Transverse colon (tissue), 4 donors: ENCODE results near the gene SLK. TPM values are rescaled to one million over a fixed set of nuclear protein-coding genes. Genes with fewer than 3 reads are reported as not detected.

ENCODE experiments used
- DNase-seq: peaks from one replicate; pipeline ENCODE4 v3.0.0-alpha.2; 2019
- H3K27ac ChIP-seq, 4 donors: fragments of 200-600 bp; sonication (generic); 2 replicates each; pipeline ENCODE4 v1.5.1; 2016 to 2018; ENCODE audit warnings: inconsistent platforms in 4 of 4
- H3K27me3 ChIP-seq: fragments of 200-600 bp; sonication (generic); 2 replicates; pipeline ENCODE4 v1.5.1; 2017; ENCODE audit warnings: inconsistent platforms
- H3K36me3 ChIP-seq, 4 donors: fragments of 200-600 bp; sonication (generic); 2 replicates each; pipeline ENCODE4 v1.5.1; 2017 to 2019; ENCODE audit warnings: inconsistent platforms in 4 of 4
- H3K4me1 ChIP-seq, 4 donors: fragments of 200-600 bp; sonication (generic); 2 replicates each; pipeline ENCODE4 v1.5.1; 2017 to 2020; ENCODE audit warnings: inconsistent platforms in 4 of 4
- H3K4me3 ChIP-seq, 4 donors: fragments of 200-600 bp; sonication (generic); 1 replicate in 1 of 4; 2 replicates in 3 of 4; pipeline versions ENCODE4 v1.5.1 to v1.6.1; 2017 to 2019; ENCODE audit warnings: inconsistent platforms in 4 of 4
- H3K9me3 ChIP-seq, 2 donors: fragments of 200-600 bp; sonication (generic); 2 replicates each; pipeline ENCODE4 v1.5.1; 2017 to 2019; ENCODE audit warnings: inconsistent platforms in 2 of 2
- CTCF ChIP-seq, 5 experiments: fragments of 200-600 bp in 3 of 5; fragments of 450-650 bp in 2 of 5; sonication (generic) in 3 of 5; IDR thresholded peaks; 1 replicate in 2 of 5; 2 replicates in 3 of 5; pipeline ENCODE4 v1.5.1; 2016 to 2017; ENCODE audit warnings: antibody characterized with exemption in 5 of 5, inconsistent platforms in 3 of 5, mild to moderate bottlenecking in 2 of 5, moderate library complexity in 1 of 5
- EP300 ChIP-seq: sonication (generic); formaldehyde crosslinking; IDR thresholded peaks from one replicate; pipeline ENCODE4 v1.6.1; 2017; ENCODE audit warnings: antibody characterized with exemption, low read depth
- POLR2A ChIP-seq: fragments of 450-650 bp; IDR thresholded peaks from one replicate; pipeline ENCODE4 v1.6.1; 2016; ENCODE audit warnings: antibody characterized with exemption, mild to moderate bottlenecking, moderate library complexity
- POLR2AphosphoS5 ChIP-seq, 3 donors: sonication (generic); formaldehyde crosslinking; IDR thresholded peaks; one replicate each; pipeline ENCODE4 v1.6.1; 2016; ENCODE audit warnings: antibody characterized with exemption in 3 of 3
- WGBS, 2 donors: methylation state at CpG; one replicate each; pipeline ENCODE4 v1.1.5; 2018; ENCODE audit warnings: low coverage in 1 of 2; 5-methylcytosine and 5-hydroxymethylcytosine counted together
- in situ Hi-C, 4 donors: fragments of 200-750 bp; cut with MboI; loops; one replicate each; pipeline versions ENCODE4 v1.15.0 to v1.15.1; 2017; ENCODE audit warnings: low sequenced_read_pairs in 3 of 4, low pct_ligation_motif_present in 1 of 4, low pct_unique_long_range_greater_than_20kb in 1 of 4
- intact Hi-C: fragments of 100-400 bp; cut with DNase I; formaldehyde crosslinking; loops from one replicate; pipeline ENCODE4 v1.15.1; 2023; ENCODE audit warnings: low total_unique reads
- total RNA-seq, 4 donors: library from RNA; depleted of rRNA; stranded (reverse); fragments of >200 nt; gene quantifications; one replicate each; pipeline ENCODE4 v1.1.0, GENCODE V29; 2016

The SLK gene
- total RNA-seq, 4 donors from 2014 or later = 33.2 to 76.4 (median 55.7) TPM

- no peak for TF ChIP-seq POLR2A
- TF ChIP-seq POLR2AphosphoS5 (IDR thresholded peaks at IDR 0.05) = no peak
- TF ChIP-seq EP300 = no peak
- no peak for TF ChIP-seq CTCF (IDR thresholded peaks at IDR 0.05)
- intact Hi-C loops = no loop called here
- Histone ChIP-seq H3K27ac (no peak overlapping the region), H3K4me1 (no peaks in the 10 kb centered on the region), H3K4me3 (no peak overlapping the region), H3K9me3 (no peaks in the 10 kb centered on the region), H3K36me3 (no peaks in the 10 kb centered on the region), H3K27me3 (no peaks in the 10 kb centered on the region)
- no peak for DNase-seq
- 84% methylated on average over 7 to 13 of the region's 14 CpGs for WGBS, 2 donors
- in situ Hi-C loops = loop anchor here in 1 of 4 donors (25.0 kb wide), 1 partner anchor 170 kb away; no protein-coding TSS in a partner anchor
Measured at GRCh38 chr10:104041891-104042535, 75.1 kb downstream of the SLK start.

- Histone ChIP-seq H3K36me3 (no peaks in the 10 kb centered on the region), H3K9me3 (no peaks in the 10 kb centered on the region), H3K27ac (no peak overlapping the region), H3K4me3 (no peak overlapping the region), H3K4me1 (no peaks in the 10 kb centered on the region), H3K27me3 (no peaks in the 10 kb centered on the region)
- no peak for DNase-seq
- 76 to 78% methylated on average over 3 to 8 of the region's 8 CpGs for WGBS, 2 donors
- intact Hi-C loops = no loop called here
- no peak for TF ChIP-seq POLR2AphosphoS5 (IDR thresholded peaks at IDR 0.05)
- no peak for TF ChIP-seq CTCF (IDR thresholded peaks at IDR 0.05)
- TF ChIP-seq EP300 = no peak
- TF ChIP-seq POLR2A = no peak
- in situ Hi-C loops = loop anchor here in 1 of 4 donors (25.0 kb wide), 1 partner anchor 169 kb away; no protein-coding TSS in a partner anchor
Measured at GRCh38 chr10:104043185-104043830, 76.4 kb downstream of the SLK start.

GRCh38 chr10:104043854-104044253, 76.9 kb downstream of the SLK start:
- TF ChIP-seq CTCF (IDR thresholded peaks at IDR 0.05) (no peak), POLR2AphosphoS5 (IDR thresholded peaks at IDR 0.05) (no peak), EP300 (no peak), POLR2A (no peak)
- Histone ChIP-seq H3K36me3 (no peaks in the 10 kb centered on the region), H3K27me3 (no peaks in the 10 kb centered on the region), H3K9me3 (no peaks in the 10 kb centered on the region), H3K4me1 (peaks cover 0 to 2% (median under 1%) of the 10 kb centered on the region in 4 donors), H3K27ac (no peak overlapping the region), H3K4me3 (no peak overlapping the region)
- no peak for DNase-seq
- intact Hi-C loops = no loop called here
- in situ Hi-C loops = loop anchor here in 1 of 4 donors (25.0 kb wide), 1 partner anchor 168 kb away; no protein-coding TSS in a partner anchor
- 71% methylated on average over 4 of the region's 4 CpGs; no CpG with 5 or more reads in 1 of the 2 donors for WGBS, 2 donors

- WGBS, 2 donors = 76 to 83% methylated on average over 8 to 9 of the region's 9 CpGs
- Histone ChIP-seq H3K27ac (no peak overlapping the region), H3K4me3 (no peak overlapping the region), H3K4me1 (peaks cover 0 to 15% (median 6%) of the 10 kb centered on the region in 4 donors), H3K27me3 (no peaks in the 10 kb centered on the region), H3K36me3 (no peaks in the 10 kb centered on the region), H3K9me3 (no peaks in the 10 kb centered on the region)
- in situ Hi-C loops (loop anchor here in 1 of 4 donors (25.0 kb wide), 1 partner anchor 167 kb away; no protein-coding TSS in a partner anchor), intact Hi-C loops (no loop called here)
- TF ChIP-seq POLR2A = no peak
- TF ChIP-seq POLR2AphosphoS5 (IDR thresholded peaks at IDR 0.05) = no peak
- peak; percentile 29 to 45 (median 39) for TF ChIP-seq CTCF (IDR thresholded peaks at IDR 0.05)
- no peak for DNase-seq
Measured at GRCh38 chr10:104045151-104046089, 78.5 kb downstream of the SLK start.
